Testis (tissue), 3 donors: Measurements from ENCODE around the gene CPLX4. TPM values are rescaled to one million over a fixed set of nuclear protein-coding genes. Genes with fewer than 3 reads are reported as not detected.

Experiments used
- DNase-seq: peaks from one replicate; pipeline ENCODE4 v3.0.0-alpha.2; 2019
- H3K27ac ChIP-seq, 2 donors: fragments of 200-600 bp; sonication (generic); one replicate each; pipeline ENCODE4 v1.5.1; 2019
- H3K27me3 ChIP-seq: fragments of 200-600 bp; sonication (generic); one replicate; pipeline ENCODE4 v1.5.1; 2019
- H3K36me3 ChIP-seq: fragments of 200-600 bp; sonication (generic); one replicate; pipeline ENCODE4 v1.5.1; 2017; ENCODE audit warnings: low read depth; ENCODE audit errors: missing control alignments
- H3K4me1 ChIP-seq: fragments of 200-600 bp; sonication (generic); one replicate; pipeline ENCODE4 v1.5.1; 2019
- H3K4me3 ChIP-seq, 2 donors: fragments of 200-600 bp; sonication (generic); one replicate each; pipeline ENCODE4 v1.5.1; 2017 to 2019
- H3K9me3 ChIP-seq: fragments of 200-600 bp; sonication (generic); one replicate; pipeline ENCODE4 v1.5.1; 2017
- CTCF ChIP-seq, 3 experiments: fragments of 450-650 bp in 2 of 3; fragments of 200-600 bp in 1 of 3; sonication (generic) in 1 of 3; IDR thresholded peaks; one replicate each; pipeline ENCODE4 v1.5.1; 2016 to 2019; ENCODE audit warnings: antibody characterized with exemption in 3 of 3, mild to moderate bottlenecking in 2 of 3, moderate library complexity in 1 of 3
- POLR2A ChIP-seq: fragments of 450-650 bp; IDR thresholded peaks from one replicate; pipeline ENCODE4 v1.6.1; 2017; ENCODE audit warnings: antibody characterized with exemption, mild to moderate bottlenecking, moderate library complexity
- WGBS, 2 donors: methylation state at CpG; one replicate each; pipeline ENCODE4 v1.1.5; 2018; 5-methylcytosine and 5-hydroxymethylcytosine counted together
- intact Hi-C: fragments of 100-400 bp; cut with DNase I; formaldehyde crosslinking; loops from one replicate; pipeline ENCODE4 v1.15.1; 2023; ENCODE audit warnings: low total_unique reads
- polyA plus RNA-seq: library from polyadenylated mRNA; stranded (reverse); fragments of 350-450 nt; fragmentation: Illumina TruSeq; extraction: RNeasy Lipid Tissue Mini Kit (QIAGEN cat#74804); gene quantifications from one replicate; pipeline ENCODE4 v1.2.3, GENCODE V29; 2014; ENCODE audit warnings: low read depth, low replicate concordance; ENCODE audit not compliant: insufficient read depth
- total RNA-seq, 2 donors: library from RNA; depleted of rRNA; stranded (reverse); fragments of >200 nt; gene quantifications; one replicate each; pipeline ENCODE4 v1.2.3, GENCODE V29; 2016

Gene CPLX4
- total and polyA plus RNA-seq, 3 donors from 2014 or later, result 0.26 to 0.55 (median 0.31) TPM

DNA sequence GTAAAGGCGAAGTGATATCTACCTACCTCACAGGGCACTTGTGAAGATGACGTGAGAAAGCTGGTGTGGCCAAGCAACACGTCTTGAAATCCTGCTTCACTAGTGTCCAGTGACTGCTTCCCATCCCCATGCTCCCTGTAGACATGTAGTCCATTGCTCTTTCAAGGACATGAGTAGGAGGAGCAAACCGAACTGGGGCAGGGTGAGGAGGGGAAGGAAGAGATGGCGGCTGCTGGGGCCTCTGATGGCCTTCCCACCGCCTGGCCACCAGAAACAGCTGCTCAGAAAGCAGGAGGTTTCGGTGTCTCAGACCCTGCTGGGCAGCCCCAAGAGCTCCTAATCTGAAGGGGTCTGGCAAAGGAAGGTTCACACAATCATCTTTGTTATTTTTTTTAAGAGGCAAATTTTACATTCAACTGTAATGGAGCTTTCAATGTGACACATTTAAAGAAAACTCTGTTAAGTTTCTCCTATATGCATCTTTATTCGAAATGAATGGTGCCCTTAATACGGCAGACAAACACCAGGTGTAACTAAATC lies 14.7 kb downstream of the CPLX4 start:
- intact Hi-C loops, result loop anchor here (10.0 kb wide), 1 partner anchor 101 kb away; no protein-coding TSS in a partner anchor
- Histone ChIP-seq H3K27me3 (no peaks in the 10 kb centered on the region), H3K4me3 (no peak overlapping the region), H3K27ac (no peak overlapping the region), H3K9me3 (no peaks in the 10 kb centered on the region), H3K4me1 (peaks cover under 1% of the 10 kb centered on the region), H3K36me3 (no peaks in the 10 kb centered on the region)
- TF ChIP-seq POLR2A, result no peak
- no peak for TF ChIP-seq CTCF (IDR thresholded peaks at IDR 0.05)
- WGBS, 2 donors, result 70 to 73% methylated on average over 9 of the region's 9 CpGs
- no peak for DNase-seq

DNA sequence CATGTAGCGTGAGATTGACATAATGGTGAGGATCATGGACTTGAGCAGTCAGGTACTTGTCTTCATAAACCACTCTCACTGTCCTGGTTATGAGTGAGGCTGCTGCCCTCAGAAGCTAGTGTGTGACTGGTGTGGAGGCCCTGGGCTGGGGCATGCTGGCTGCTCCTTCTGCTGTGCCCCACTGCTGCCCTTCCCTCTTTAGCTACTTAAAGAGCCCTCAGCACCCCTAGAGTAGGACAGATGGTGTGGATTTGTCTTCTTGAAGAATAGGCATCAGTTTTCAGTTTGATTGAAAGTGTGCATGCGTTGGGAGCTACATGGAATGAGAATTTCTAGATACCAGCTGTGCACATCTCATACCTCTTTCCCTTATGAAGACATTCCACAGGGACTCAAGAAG lies 15.4 kb downstream of the CPLX4 start:
- H3K4me3 ChIP-seq, result no peak overlapping the region
- intact Hi-C loops, result loop anchor here (10.0 kb wide), 1 partner anchor 102 kb away; no protein-coding TSS in a partner anchor
- 86 to 100% methylated on average over 2 of the region's 2 CpGs for WGBS, 2 donors
- H3K36me3 ChIP-seq, result no peaks in the 10 kb centered on the region
- no peak for DNase-seq
- H3K4me1 ChIP-seq, result no peaks in the 10 kb centered on the region
- H3K9me3 ChIP-seq, result no peaks in the 10 kb centered on the region
- TF ChIP-seq POLR2A (no peak), CTCF (IDR thresholded peaks at IDR 0.05) (no peak)
- no peak overlapping the region for H3K27ac ChIP-seq
- H3K27me3 ChIP-seq, result no peaks in the 10 kb centered on the region

DNA sequence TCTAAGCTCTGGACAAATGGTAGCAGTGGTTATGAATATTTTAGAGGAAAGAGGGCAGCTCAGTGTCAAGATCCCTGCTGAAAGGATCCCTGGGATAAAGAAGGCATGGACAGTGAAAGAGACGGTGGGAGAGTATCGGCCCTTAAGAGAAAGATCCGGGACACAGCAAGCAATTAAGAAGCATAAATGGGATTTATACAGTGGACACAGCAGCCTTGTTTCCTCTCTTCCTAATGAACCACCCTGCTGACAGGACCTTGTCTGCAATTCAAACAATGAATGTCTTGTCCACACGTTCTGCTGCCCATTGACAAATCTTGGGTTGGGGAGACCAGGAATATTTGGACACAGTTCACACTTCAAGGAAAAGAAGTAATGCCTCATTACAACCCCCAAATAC lies 16.5 kb downstream of the CPLX4 start:
- Histone ChIP-seq H3K4me1 (no peaks in the 10 kb centered on the region), H3K27me3 (no peaks in the 10 kb centered on the region), H3K9me3 (no peaks in the 10 kb centered on the region), H3K4me3 (no peak overlapping the region), H3K36me3 (no peaks in the 10 kb centered on the region), H3K27ac (no peak overlapping the region)
- intact Hi-C loops, result loop anchor here (10.0 kb wide), 1 partner anchor 103 kb away; no protein-coding TSS in a partner anchor
- WGBS, 2 donors, result 73 to 92% methylated on average over 4 of the region's 4 CpGs
- DNase-seq, result no peak
- no peak for TF ChIP-seq CTCF (IDR thresholded peaks at IDR 0.05)
- TF ChIP-seq POLR2A, result no peak

GRCh38 chr18:59300676-59301285 lies 17.7 kb downstream of the CPLX4 start:
- intact Hi-C loops, result loop anchor here (10.0 kb wide), 1 partner anchor 104 kb away; no protein-coding TSS in a partner anchor
- no peaks in the 10 kb centered on the region for H3K36me3 ChIP-seq
- TF ChIP-seq POLR2A (no peak), CTCF (IDR thresholded peaks at IDR 0.05) (no peak)
- H3K27ac ChIP-seq, result no peak overlapping the region
- no peak overlapping the region for H3K4me3 ChIP-seq
- H3K9me3 ChIP-seq, result no peaks in the 10 kb centered on the region
- H3K27me3 ChIP-seq, result no peaks in the 10 kb centered on the region
- H3K4me1 ChIP-seq, result no peaks in the 10 kb centered on the region
- no peak for DNase-seq
- WGBS, 2 donors, result 72 to 77% methylated on average over 3 of the region's 3 CpGs

DNA sequence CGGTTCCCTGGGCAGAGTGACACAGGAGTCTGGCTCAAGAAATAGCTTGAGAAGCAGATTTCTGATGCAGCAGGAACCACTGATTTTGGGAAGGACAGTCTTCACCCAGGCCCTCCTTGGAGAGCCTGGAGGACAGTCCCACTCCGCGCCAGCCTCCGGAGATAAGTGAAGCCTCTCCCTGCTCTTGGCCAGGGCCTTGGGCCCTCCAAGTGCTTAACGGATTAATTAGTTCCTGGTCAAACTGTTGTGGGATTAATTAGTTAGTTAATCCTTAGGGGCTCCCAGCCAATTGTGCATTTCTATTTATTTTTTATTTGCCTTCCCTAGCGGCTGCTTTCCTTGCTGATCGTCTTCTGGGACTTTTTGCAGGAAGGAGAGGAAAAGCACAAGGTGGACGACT lies 19.6 kb downstream of the CPLX4 start:
- WGBS, 2 donors, result 76 to 81% methylated on average over 8 of the region's 8 CpGs
- TF ChIP-seq CTCF (IDR thresholded peaks at IDR 0.05), result no peak
- TF ChIP-seq POLR2A, result no peak
- intact Hi-C loops, result no loop called here
- no peaks in the 10 kb centered on the region for H3K36me3 ChIP-seq
- no peak for DNase-seq
- no peaks in the 10 kb centered on the region for H3K27me3 ChIP-seq
- no peak overlapping the region for H3K4me3 ChIP-seq
- no peaks in the 10 kb centered on the region for H3K4me1 ChIP-seq
- no peak overlapping the region for H3K27ac ChIP-seq
- H3K9me3 ChIP-seq, result no peaks in the 10 kb centered on the region
